A549 treated with ZK216348 at 1 μM for 4 hours (cell line): ENCODE results near the gene ZNF616. TPM values are rescaled to one million over a fixed set of nuclear protein-coding genes. Genes with fewer than 3 reads are reported as not detected.

Source experiments
- total RNA-seq: library from RNA; stranded (reverse); fragments of 200-300 nt; extraction: Qiagen RNA extraction; gene quantifications from 5 replicates; pipeline ENCODE4 v1.2.3, GENCODE V29; 2022; ENCODE audit warnings: low read depth

The ZNF616 gene
- total RNA-seq, result 0.48 to 1.4 TPM (median 0.79 TPM) in 5 replicates

GRCh38 chr19:52139252-52140031 is at the start of gene ZNF616:
TSS of gene ZNF616 (minus strand) at chr19:52139938. CDS start at chr19:52130512, 9,426 bp downstream.

DNA sequence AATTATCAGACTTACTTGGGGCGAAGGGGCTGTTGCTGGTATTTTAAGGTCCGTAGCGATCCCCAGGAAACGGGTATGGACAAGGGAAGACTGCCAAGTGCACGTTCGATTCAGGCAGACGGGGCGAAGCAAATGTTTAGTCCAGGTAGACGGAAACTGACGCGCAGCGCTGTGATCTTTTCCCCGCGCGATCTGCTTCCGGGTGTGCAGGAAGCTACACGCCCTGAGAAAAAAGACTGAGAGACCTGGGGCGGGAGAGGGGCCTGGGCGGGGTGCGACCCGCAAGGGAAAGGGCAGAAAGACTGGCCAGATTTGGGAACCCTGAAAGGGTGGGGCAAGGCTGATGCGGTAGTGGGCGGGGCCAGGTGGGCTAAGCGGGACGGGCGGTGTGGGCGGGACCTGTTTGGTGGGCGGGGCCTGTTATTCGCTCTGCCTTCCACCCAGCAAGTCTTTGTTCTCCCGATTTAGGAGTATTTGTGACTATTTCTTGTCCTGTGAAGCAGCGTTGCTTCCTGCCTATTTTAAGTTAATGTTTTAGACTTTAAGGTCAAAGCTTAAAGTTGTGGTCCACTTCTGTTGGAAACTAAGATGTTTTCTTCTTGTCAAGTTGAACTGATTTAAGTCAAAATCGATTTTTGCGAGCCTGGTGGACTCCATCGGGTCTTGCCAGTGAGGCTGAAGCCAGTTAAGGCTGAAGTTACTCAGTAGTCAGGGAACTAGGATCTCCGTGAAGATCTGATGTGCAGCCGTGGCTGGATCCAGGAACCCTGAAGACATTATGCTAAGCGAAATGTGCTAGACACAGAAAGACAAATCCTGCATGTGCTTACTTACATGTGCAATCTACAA is 31.8 kb upstream of the ZNF616 start, which contains the start of gene ZNF836:
Gene ZNF836, minus strand, starts transcription at position 301 of the 849 bp plus-strand sequence. CDS start 3,549 bp downstream, outside the sequence.

DNA sequence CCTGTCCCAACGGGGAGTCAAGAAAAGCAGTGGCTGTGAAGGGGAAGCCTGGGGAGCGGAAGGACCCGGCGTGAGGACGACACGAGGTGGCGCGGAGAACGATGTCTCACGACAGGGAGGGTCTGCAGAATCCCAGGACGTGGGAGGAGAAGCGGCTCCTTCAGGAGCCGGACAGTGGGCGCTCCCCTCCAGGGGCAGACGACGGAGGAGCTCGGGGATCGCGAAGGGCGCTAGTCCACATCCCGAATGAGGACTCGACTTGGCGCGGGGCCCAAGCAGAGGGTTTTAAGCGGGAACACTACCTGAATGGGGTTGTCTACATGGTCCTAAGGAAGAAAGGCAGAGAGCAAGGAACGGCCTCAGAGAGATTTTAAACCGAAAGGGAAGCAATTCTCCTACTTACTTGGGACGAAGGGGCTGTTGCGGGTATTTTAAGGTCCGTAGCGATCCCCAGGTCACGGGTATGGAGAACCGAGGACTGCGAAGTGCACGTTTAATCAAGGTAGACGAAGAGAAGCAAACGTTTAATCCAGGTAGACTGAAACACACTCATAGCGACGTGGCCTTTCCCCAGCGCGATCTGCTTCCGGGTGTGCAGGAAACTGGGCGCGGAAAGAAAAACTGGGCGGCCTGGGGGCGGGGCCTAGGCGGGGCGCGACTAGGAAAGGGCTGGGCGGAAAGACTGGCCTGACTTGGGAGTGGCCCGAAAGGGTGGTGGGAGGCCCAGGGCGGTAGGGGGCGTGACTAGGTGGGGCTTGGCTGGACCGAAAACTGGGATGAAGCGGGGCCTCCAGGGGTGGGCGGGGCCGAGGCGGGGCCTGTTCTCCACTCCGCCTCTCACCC is 44.3 kb downstream of the ZNF616 start, which contains the start of gene ZNF841:
Gene ZNF841, minus strand, starts transcription at position 594 of the 843 bp plus-strand sequence. CDS start 10,964 bp downstream, outside the sequence.

Other genes starting within 250 kb of the ZNF616 start
- gene ZNF649, start 234.9 kb downstream of the ZNF616 start, total RNA-seq, result 0.12 to 0.25 TPM (median 0.19 TPM) in 4 of 5 replicates, not detected in the other
- 1.00 to 2.1 TPM (median 1.4 TPM) in 5 replicates for gene ZNF613, start 212.5 kb downstream of the ZNF616 start, total RNA-seq
- gene ZNF350, start 153.1 kb downstream of the ZNF616 start, total RNA-seq, result 3.3 to 5.9 TPM (median 4.0 TPM) in 5 replicates
- gene ZNF615, start 131.7 kb downstream of the ZNF616 start, total RNA-seq, result 3.3 to 4.6 TPM (median 4.3 TPM) in 5 replicates
- 2.3 to 4.0 TPM (median 3.1 TPM) in 5 replicates for gene ZNF614, start 111.6 kb downstream of the ZNF616 start, total RNA-seq
- 1.3 to 2.5 TPM (median 1.8 TPM) in 5 replicates for gene ZNF432, start 91.1 kb downstream of the ZNF616 start, total RNA-seq
- 1.7 to 3.1 TPM (median 1.8 TPM) in 5 replicates for gene ZNF841, start 44.2 kb downstream of the ZNF616 start, total RNA-seq
- gene ZNF836, start 31.7 kb upstream of the ZNF616 start, total RNA-seq, result 0.33 to 0.95 TPM (median 0.52 TPM) in 5 replicates
- 210 to 308 TPM (median 302 TPM) in 5 replicates for gene PPP2R1A, start 50.1 kb upstream of the ZNF616 start, total RNA-seq
- 6.0 to 14.9 TPM (median 9.6 TPM) in 5 replicates for gene ZNF766, start 129.6 kb upstream of the ZNF616 start, total RNA-seq
- 11.8 to 18.2 TPM (median 15.6 TPM) in 5 replicates for gene ZNF480, start 157.2 kb upstream of the ZNF616 start, total RNA-seq
- gene ZNF610, start 196.3 kb upstream of the ZNF616 start, total RNA-seq, result not detected in 5 replicates
- gene ZNF880, start 230.0 kb upstream of the ZNF616 start, total RNA-seq, result 0.16 to 1.8 TPM (median 0.70 TPM) in 5 replicates